AG08396 (cell line): ENCODE data around the gene RASGRP4.
"Not testable (repeated sequence)": the region's sequence is repeated elsewhere in the genome, so short reads cannot be mapped to it uniquely, and the experiment has no call there.

Experiments used
- DNase-seq: peaks from one replicate; pipeline ENCODE4 v3.0.0; 2012; ENCODE audit warnings: low spot score, mixed read lengths

The RASGRP4 gene

GRCh38 chr19:38417146-38417543, 8.9 kb downstream of the RASGRP4 start:
- no peak for DNase-seq

GRCh38 chr19:38413416-38413815, 12.6 kb downstream of the RASGRP4 start:
- no peak for DNase-seq

GRCh38 chr19:38412961-38413360, 13.1 kb downstream of the RASGRP4 start:
- no peak for DNase-seq

- DNase-seq: no peak
These were observed 13.5 kb downstream of the RASGRP4 start for GRCh38 chr19:38412491-38412890.

- DNase-seq: not testable (repeated sequence)
These were observed 14.1 kb downstream of the RASGRP4 start for GRCh38 chr19:38411898-38412297.

GRCh38 chr19:38411041-38411712, 14.8 kb downstream of the RASGRP4 start:
- no peak for DNase-seq

GRCh38 chr19:38410407-38410806, 15.6 kb downstream of the RASGRP4 start:
- not testable (repeated sequence) for DNase-seq

- DNase-seq: peak; percentile 56
These were observed 16.3 kb downstream of the RASGRP4 start for GRCh38 chr19:38409631-38410133.

GRCh38 chr19:38405276-38405675, 20.7 kb downstream of the RASGRP4 start:
- DNase-seq: no peak

GRCh38 chr19:38404858-38405257, 21.2 kb downstream of the RASGRP4 start:
- DNase-seq: no peak

GRCh38 chr19:38402967-38403674, 22.9 kb downstream of the RASGRP4 start, which contains the start of gene FAM98C:
TSS of gene FAM98C (plus strand) at chr19:38403093. CDS start at chr19:38403154, 61 bp downstream.
- DNase-seq: peak; percentile 100

- no peak for DNase-seq
These were observed 23.4 kb downstream of the RASGRP4 start for GRCh38 chr19:38402623-38402966.

- DNase-seq: no peak
These were observed 24.9 kb downstream of the RASGRP4 start for GRCh38 chr19:38401148-38401547.

GRCh38 chr19:38400361-38400760, 25.7 kb downstream of the RASGRP4 start:
- DNase-seq: no peak

- no peak for DNase-seq
These were observed 26.5 kb downstream of the RASGRP4 start for GRCh38 chr19:38399537-38399936.

- DNase-seq: no peak
These were observed 26.9 kb downstream of the RASGRP4 start for GRCh38 chr19:38399081-38399480.

GRCh38 chr19:38395381-38396114, 30.5 kb downstream of the RASGRP4 start:
- DNase-seq: no peak

GRCh38 chr19:38394488-38394887, 31.5 kb downstream of the RASGRP4 start:
- no peak for DNase-seq

GRCh38 chr19:38392707-38393308, 33.2 kb downstream of the RASGRP4 start:
- peak; percentile 72 for DNase-seq

GRCh38 chr19:38391911-38392464, 34.0 kb downstream of the RASGRP4 start:
- DNase-seq: no peak

- DNase-seq: no peak
These were observed 35.8 kb downstream of the RASGRP4 start for GRCh38 chr19:38389957-38390924.
